Activated CD8-positive, alpha-beta memory T cell treated with anti-CD3 and anti-CD28 coated beads for 36 hours (primary cell): ENCODE results near the gene CAMK2A. TPM values are rescaled to one million over a fixed set of nuclear protein-coding genes. Genes with fewer than 3 reads are reported as not detected.

Experiments used
- CTCF ChIA-PET: fragments of 350-600 bp; sonication (Branson Sonifier 250); formaldehyde crosslinking; loops from one replicate; lab custom pipeline; 2021; ENCODE audit warnings: antibody characterized with exemption; lab: Charles Lee
- POLR2A ChIA-PET: fragments of 350-600 bp; sonication (Branson Sonifier 250); formaldehyde crosslinking; loops from one replicate; lab custom pipeline; 2021; ENCODE audit warnings: antibody characterized with exemption; lab: Charles Lee
- total RNA-seq, 2 experiments: library from RNA; stranded (reverse); gene quantifications; one replicate each; pipeline ENCODE4 v1.2.3, GENCODE V29; 2021

CAMK2A gene
- total RNA-seq, 2 experiments from 2014 or later, result not detected

- POLR2A ChIA-PET, result no interaction called here
- CTCF ChIA-PET, result no interaction called here
These were observed 82.8 kb downstream of the CAMK2A start for GRCh38 chr5:150206779-150207115.

- ChIA-PET POLR2A (no interaction called here), CTCF (no interaction called here)
These were observed 83.3 kb downstream of the CAMK2A start for GRCh38 chr5:150206098-150206778.

- POLR2A ChIA-PET, result no interaction called here
- CTCF ChIA-PET, result no interaction called here
These were observed 85.0 kb downstream of the CAMK2A start for GRCh38 chr5:150204590-150204960.

- ChIA-PET CTCF (no interaction called here), POLR2A (no interaction called here)
These were observed 85.6 kb downstream of the CAMK2A start for GRCh38 chr5:150203832-150204589.

- ChIA-PET CTCF (no interaction called here), POLR2A (no interaction called here)
These were observed 87.1 kb downstream of the CAMK2A start for GRCh38 chr5:150202501-150202900.

GRCh38 chr5:150197476-150197875, 92.1 kb downstream of the CAMK2A start:
- ChIA-PET POLR2A (no interaction called here), CTCF (no interaction called here)

- ChIA-PET CTCF (no interaction called here), POLR2A (no interaction called here)
These were observed 92.6 kb downstream of the CAMK2A start for GRCh38 chr5:150196986-150197385.

GRCh38 chr5:150196514-150196913, 93.1 kb downstream of the CAMK2A start:
- ChIA-PET POLR2A (no interaction called here), CTCF (interaction anchor here (1.7 kb wide), 1 partner anchor 22 kb away, joined by 4 read pairs; no protein-coding TSS in a partner anchor)

- ChIA-PET POLR2A (no interaction called here), CTCF (interaction anchor here (1.7 kb wide), 1 partner anchor 22 kb away, joined by 4 read pairs; no protein-coding TSS in a partner anchor)
These were observed 93.7 kb downstream of the CAMK2A start for GRCh38 chr5:150195736-150196485.

GRCh38 chr5:150192462-150192861, 97.1 kb downstream of the CAMK2A start:
- CTCF ChIA-PET, result no interaction called here
- POLR2A ChIA-PET, result no interaction called here

GRCh38 chr5:150190987-150191386, 98.6 kb downstream of the CAMK2A start:
- ChIA-PET POLR2A (no interaction called here), CTCF (no interaction called here)

GRCh38 chr5:150190503-150190979, 99.0 kb downstream of the CAMK2A start:
- ChIA-PET CTCF (no interaction called here), POLR2A (no interaction called here)

GRCh38 chr5:150189728-150190502, 99.7 kb downstream of the CAMK2A start, which contains the start of gene SLC6A7:
TSS of gene SLC6A7 (plus strand) at chr5:150190062. CDS start at chr5:150190328, 266 bp downstream.
- ChIA-PET CTCF (no interaction called here), POLR2A (no interaction called here)

- CTCF ChIA-PET, result no interaction called here
These were observed 100.2 kb downstream of the CAMK2A start for GRCh38 chr5:150189326-150189725.

GRCh38 chr5:150188146-150188842, 101.3 kb downstream of the CAMK2A start:
- CTCF ChIA-PET, result no interaction called here
- POLR2A ChIA-PET, result no interaction called here

More at GRCh38 chr5:150189326-150189725, 100.2 kb downstream of the CAMK2A start:
- POLR2A ChIA-PET, result no interaction called here

GRCh38 chr5:150186897-150187296, 102.7 kb downstream of the CAMK2A start:
- CTCF ChIA-PET, result no interaction called here
- POLR2A ChIA-PET, result no interaction called here

- CTCF ChIA-PET, result no interaction called here
- POLR2A ChIA-PET, result no interaction called here
These were observed 103.4 kb downstream of the CAMK2A start for GRCh38 chr5:150186137-150186536.

GRCh38 chr5:150184990-150185912, 104.3 kb downstream of the CAMK2A start:
- CTCF ChIA-PET, result no interaction called here
- POLR2A ChIA-PET, result no interaction called here
